Activated gamma-delta T cell treated with Interleukin-2 at 50 U/mL for 16 hours (primary cell): Measurements from ENCODE around the gene TLE6.
"Not testable (repeated sequence)": the region's sequence is repeated elsewhere in the genome, so short reads cannot be mapped to it uniquely, and the experiment has no call there.

Experiments
- DNase-seq: peaks from one replicate; pipeline ENCODE4 v3.0.0-alpha.2; 2020

Gene TLE6

GRCh38 chr19:2974342-2975041, 2.9 kb upstream of the TLE6 start:
- DNase-seq: no peak

GRCh38 chr19:2976609-2977000, 759 bp upstream of the TLE6 start:
- DNase-seq: no peak

GRCh38 chr19:2977746-2978138, 378 bp downstream of the TLE6 start:
- no peak for DNase-seq

- no peak for DNase-seq
These were observed 903 bp downstream of the TLE6 start for GRCh38 chr19:2978166-2978767.

GRCh38 chr19:2978772-2979171, 1.4 kb downstream of the TLE6 start:
- no peak for DNase-seq

GRCh38 chr19:2981898-2982297, 4.5 kb downstream of the TLE6 start:
- DNase-seq: no peak

- DNase-seq: no peak
These were observed 5.2 kb downstream of the TLE6 start for GRCh38 chr19:2982561-2982960.

- DNase-seq: no peak
These were observed 5.6 kb downstream of the TLE6 start for GRCh38 chr19:2982983-2983350.

- DNase-seq: no peak
These were observed 6.2 kb downstream of the TLE6 start for GRCh38 chr19:2983351-2984214.

GRCh38 chr19:2984215-2984528, 6.8 kb downstream of the TLE6 start:
- DNase-seq: no peak

GRCh38 chr19:2986951-2987524, 9.7 kb downstream of the TLE6 start:
- DNase-seq: no peak

- DNase-seq: no peak
These were observed 10.4 kb downstream of the TLE6 start for GRCh38 chr19:2987797-2988196.

GRCh38 chr19:2988568-2988967, 11.2 kb downstream of the TLE6 start:
- no peak for DNase-seq

- DNase-seq: no peak
These were observed 12.0 kb downstream of the TLE6 start for GRCh38 chr19:2989236-2989946.

- not testable (repeated sequence) for DNase-seq
These were observed 15.0 kb downstream of the TLE6 start for GRCh38 chr19:2992333-2992732.

GRCh38 chr19:2992958-2993357, 15.6 kb downstream of the TLE6 start:
- no peak for DNase-seq

- no peak for DNase-seq
These were observed 16.2 kb downstream of the TLE6 start for GRCh38 chr19:2993579-2993978.

- DNase-seq: no peak
These were observed 17.3 kb downstream of the TLE6 start for GRCh38 chr19:2994588-2995131.

- DNase-seq: no peak
These were observed 20.4 kb downstream of the TLE6 start for GRCh38 chr19:2997720-2998119.

GRCh38 chr19:2998642-2999041, 21.3 kb downstream of the TLE6 start:
- DNase-seq: no peak

GRCh38 chr19:3001235-3001800, 24.0 kb downstream of the TLE6 start:
- no peak for DNase-seq

GRCh38 chr19:3003046-3003445, 25.7 kb downstream of the TLE6 start:
- DNase-seq: no peak

GRCh38 chr19:3004522-3004921, 27.2 kb downstream of the TLE6 start:
- no peak for DNase-seq
